ENCODE data around the gene GTF2E1. TPM values are rescaled to one million over a fixed set of nuclear protein-coding genes. Genes with fewer than 3 reads are reported as not detected.
A peak's percentile ranks its signal among the peaks of the same experiment; 100 is the strongest.

Gene GTF2E1
- total and polyA plus RNA-seq, 9 of the 15 experiments (the other 6 are each of a cell fraction or from before 2014, with no cell fraction given), result 12.9 to 23.5 (median 15.4) TPM

DNA sequence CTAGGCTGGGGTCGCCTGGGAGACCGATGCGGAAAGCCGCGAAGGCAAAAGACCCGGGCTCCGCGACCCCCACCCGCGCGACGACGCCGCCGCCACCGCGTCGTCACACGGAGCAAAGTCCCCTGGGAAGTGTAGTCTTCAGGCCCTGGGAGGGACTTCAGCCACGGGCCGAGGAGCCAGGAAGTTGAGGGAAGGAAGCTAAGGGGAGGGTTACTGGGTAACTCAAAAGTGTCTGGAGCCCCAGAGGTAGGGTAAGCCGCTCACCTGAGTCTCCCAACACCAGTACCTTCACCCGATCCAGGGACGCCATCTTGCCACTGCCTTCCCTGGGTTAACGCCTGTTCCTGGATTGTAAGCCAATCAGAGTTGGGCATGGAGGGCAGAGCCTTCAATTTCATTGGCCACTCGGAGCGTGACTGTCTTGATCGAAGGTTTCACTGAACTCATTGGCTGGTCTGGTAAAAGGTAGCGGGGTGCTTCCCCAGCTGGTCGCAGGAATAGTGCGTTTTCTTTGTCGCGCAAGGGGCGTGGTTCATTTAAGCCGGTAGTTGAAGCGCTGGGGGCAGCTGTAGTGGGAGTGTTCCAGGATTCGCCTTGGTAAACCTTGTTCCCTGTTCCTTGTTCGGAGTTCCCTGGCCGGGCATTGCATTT, at the start of gene GTF2E1, which contains the start of gene RABL3 (continued):
- TF ChIP-seq, protein P1, sequence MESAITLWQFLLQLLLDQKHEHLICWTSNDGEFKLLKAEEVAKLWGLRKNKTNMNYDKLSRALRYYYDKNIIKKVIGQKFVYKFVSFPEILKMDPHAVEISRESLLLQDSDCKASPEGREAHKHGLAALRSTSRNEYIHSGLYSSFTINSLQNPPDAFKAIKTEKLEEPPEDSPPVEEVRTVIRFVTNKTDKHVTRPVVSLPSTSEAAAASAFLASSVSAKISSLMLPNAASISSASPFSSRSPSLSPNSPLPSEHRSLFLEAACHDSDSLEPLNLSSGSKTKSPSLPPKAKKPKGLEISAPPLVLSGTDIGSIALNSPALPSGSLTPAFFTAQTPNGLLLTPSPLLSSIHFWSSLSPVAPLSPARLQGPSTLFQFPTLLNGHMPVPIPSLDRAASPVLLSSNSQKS (CRISPR knock-in tag; IDR thresholded peaks at IDR 0.05), result no peak
- TF ChIP-seq TAL1 (IDR thresholded peaks at IDR 0.05) (no peak), ATF6 (CRISPR knock-in tag; IDR thresholded peaks at IDR 0.05) (no peak), SAFB2 (IDR thresholded peaks at IDR 0.05; ENCODE audit: borderline replicate concordance, low read depth, low read length, severe bottlenecking) (no peak), SIN3A (IDR thresholded peaks at IDR 0.05; ENCODE audit: borderline replicate concordance in 2 of 2, control insufficient read depth in 1 of 2, low read depth in 2 of 2, low read length in 2 of 2) (peak; percentile 82 to 87; a peak in 3 of 4 replicates), NCOA6 (IDR thresholded peaks at IDR 0.05) (no peak), SRSF1 (IDR thresholded peaks at IDR 0.05; ENCODE audit: low read depth, low read length) (no peak), ZNF589 (CRISPR knock-in tag; IDR thresholded peaks at IDR 0.05; ENCODE audit: low read depth) (no peak), CREB1 (IDR thresholded peaks at IDR 0.05) (peak; percentile 92), CREB1 (CRISPR knock-in tag; IDR thresholded peaks at IDR 0.05) (peak; percentile 95), C11orf30 (IDR thresholded peaks at IDR 0.05; ENCODE audit: low read depth) (peak; percentile 92), MNT (conservative IDR thresholded peaks at IDR 0.05) (peak; percentile 54 to 79), ELF1 (tag; IDR thresholded peaks at IDR 0.05) (peak; percentile 81), FOXA1 (IDR thresholded peaks at IDR 0.05; ENCODE audit: borderline replicate concordance) (no peak), PML (IDR thresholded peaks at IDR 0.05; ENCODE audit: low read length) (peak; percentile 65; the same call in 1 of the 2 replicates)
- TF ChIP-seq, protein P2, sequence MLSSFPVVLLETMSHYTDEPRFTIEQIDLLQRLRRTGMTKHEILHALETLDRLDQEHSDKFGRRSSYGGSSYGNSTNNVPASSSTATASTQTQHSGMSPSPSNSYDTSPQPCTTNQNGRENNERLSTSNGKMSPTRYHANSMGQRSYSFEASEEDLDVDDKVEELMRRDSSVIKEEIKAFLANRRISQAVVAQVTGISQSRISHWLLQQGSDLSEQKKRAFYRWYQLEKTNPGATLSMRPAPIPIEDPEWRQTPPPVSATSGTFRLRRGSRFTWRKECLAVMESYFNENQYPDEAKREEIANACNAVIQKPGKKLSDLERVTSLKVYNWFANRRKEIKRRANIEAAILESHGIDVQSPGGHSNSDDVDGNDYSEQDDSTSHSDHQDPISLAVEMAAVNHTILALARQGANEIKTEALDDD (IDR thresholded peaks at IDR 0.05), result no peak
- TF ChIP-seq, protein P3, sequence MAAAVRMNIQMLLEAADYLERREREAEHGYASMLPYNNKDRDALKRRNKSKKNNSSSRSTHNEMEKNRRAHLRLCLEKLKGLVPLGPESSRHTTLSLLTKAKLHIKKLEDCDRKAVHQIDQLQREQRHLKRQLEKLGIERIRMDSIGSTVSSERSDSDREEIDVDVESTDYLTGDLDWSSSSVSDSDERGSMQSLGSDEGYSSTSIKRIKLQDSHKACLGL (CRISPR knock-in tag; IDR thresholded peaks at IDR 0.05; ENCODE audit: borderline replicate concordance, poor library complexity, severe bottlenecking), result no peak
